Cerebellar nuclear complex (tissue), 1 donor: Measurements from ENCODE around the gene SETBP1.

Source experiments
- DNase-seq, 2 experiments: peaks; one replicate each; lab custom pipeline; 2025; lab: John Stamatoyannopoulos, UW

SETBP1 gene

DNA sequence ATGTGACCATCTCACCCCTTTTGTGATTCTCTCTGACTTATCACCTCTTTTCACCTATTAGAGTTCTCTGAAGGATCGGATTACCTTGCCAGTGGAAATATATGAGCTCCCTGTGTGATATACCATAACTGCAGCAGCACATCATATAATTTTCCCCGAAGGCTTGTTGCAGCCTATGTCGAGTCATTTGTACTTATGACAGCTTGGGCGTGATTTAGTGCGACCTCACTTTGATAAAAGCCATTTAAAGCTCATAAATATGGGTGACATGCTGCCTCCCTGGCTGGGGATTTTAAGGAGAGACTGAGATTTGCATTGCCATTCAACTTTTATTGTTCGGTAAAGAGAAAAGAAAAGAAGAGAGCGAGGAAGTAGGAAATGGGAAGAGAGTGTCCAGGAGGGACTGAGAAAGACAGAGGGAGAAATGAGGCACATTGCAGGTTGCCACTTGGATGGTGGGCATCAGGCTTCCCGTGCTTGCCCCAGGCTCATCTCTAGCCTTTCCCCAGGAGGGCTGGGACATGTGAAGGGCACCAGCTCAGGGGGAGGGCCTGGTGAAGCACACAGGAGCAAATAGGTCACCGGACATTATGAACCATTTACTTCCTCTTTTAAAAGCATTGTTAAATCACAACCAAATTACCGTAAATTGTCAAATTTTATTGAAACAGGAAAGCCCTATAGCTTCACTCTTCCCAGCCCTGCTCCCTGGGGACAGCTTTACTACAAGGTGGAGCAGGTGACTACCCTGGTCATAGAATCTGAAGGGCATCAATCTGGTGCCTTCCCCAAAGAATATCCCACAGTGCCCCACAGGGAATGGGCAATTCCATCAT lies 161.3 kb downstream of the SETBP1 start:
- DNase-seq, result no peak

DNA sequence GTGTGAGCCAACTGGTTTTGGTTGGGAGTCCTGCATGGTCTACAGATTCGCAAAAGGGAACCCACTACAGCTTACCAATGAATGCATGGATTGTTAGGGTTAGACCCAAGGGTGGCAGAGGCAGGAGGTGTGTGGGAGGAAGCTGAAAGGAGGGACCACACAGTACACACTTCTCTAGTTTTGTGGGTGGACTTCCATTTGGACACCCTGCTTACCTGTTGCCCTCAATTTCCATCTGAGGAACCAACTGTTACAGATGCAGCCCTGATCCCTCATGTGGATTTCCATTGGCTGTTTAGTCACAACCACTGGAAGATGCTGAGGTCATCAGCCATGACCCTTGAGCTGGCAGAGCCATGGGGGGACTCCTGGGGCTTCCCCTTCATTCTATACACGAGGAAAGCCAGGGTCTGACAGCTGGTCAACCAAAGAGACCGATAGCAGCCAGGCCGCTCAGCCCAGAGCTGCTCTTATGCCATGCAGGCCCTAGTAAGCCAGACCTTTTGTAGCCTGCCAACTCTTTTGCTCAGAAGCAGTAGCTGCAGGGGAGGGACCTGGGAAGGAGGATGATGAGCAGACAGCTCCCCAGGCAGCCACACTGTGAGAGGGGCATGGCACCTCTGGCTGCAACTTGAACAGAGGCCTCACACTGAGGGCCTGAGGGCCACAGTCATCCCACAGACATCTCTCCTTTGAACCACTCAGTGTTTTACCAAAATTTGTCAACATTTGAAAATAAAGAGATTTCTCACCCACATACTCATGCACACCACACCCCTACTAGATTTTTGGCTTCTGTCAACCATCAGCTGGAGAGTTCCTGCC lies 162.1 kb downstream of the SETBP1 start:
- no peak for DNase-seq

DNA sequence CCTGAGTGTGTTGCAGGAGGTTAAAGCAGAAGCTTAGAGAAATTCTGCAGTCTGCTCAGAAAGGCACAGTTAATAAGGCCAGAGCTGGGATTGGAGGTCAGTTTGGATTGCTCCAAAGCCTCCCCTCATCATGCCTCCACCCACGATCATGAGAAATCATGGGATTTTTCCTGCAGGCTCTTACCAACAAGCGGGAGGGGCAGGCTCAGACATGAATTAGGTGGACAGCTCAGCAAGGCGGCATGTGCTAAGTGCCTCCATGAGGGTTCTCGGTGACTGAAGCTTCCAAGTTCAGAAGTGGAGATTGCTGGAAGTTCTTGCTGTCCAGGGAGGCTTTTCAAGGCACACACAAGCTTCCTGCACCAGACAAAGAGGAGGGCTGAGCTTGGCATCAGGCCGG lies 163.8 kb downstream of the SETBP1 start:
- no peak for DNase-seq

DNA sequence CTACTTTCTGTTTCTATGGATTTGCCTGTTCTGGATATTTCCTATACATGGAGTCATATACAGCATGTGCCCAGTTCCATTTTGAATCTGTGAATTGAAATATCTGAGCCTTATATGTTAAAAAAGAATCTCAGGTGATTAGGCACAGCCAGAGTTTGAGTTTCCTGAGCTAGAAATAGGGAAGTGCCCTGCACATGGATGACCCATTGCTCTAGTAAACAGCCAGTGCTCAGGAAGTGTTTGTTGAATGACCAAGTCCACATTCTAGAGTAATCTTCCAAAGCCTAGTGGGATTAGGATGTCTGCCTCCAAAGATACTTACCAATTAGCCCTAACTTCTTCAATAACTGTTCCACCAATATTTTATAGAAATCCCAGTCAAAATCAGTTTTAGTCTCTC lies 165.8 kb downstream of the SETBP1 start:
- no peak for DNase-seq

DNA sequence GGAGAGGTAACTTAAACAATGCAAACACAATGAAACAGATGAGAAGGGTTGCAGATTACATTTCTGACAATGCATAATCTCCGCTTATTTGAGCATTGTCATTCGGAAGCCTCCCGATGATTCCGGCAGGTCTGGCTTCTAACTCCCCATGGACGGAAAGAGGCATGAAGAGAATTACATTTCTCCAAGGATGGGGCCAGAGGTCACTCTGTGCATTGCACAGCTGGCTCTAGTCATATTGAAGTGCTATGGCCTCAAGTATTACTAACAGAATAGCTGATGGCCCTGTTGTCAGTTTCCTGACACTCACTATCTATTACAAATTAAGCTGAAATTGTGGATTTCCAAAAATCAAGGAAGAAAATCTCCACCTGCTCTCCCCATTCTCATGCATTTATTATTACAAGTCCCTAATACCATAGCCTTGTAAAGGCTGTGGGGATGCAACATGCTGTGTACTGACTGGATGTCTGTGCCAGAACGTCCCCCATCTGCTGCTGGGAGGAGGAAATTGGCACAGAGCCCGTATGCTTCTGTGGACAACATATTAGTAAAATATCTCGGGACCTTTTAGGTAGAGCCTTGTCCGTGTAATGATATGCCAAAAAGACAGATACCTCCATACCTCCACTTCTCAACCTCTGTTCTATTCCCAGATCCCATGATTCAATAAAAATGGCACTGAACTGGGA lies 168.1 kb downstream of the SETBP1 start:
- peak; percentile 2 to 45 for DNase-seq

DNA sequence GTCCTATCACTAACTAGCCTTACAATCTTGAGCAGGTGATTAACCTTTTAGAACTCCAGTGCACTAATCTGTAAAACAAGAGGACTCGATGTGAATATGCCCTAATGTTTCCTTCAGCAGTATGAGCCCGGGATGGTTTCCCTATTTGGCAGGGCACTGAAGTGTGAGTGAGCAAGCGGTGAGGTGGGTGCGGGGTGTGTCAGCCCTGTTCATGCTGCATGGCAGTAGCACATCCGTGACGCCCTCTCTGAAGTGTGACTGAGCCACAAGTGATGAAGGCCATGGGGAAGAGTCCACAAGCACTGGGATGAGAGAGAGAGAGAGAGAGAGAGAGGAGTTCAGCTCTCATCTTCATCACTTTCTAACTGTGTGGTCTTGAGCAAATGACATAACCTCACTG lies 168.7 kb downstream of the SETBP1 start:
- DNase-seq, result no peak

DNA sequence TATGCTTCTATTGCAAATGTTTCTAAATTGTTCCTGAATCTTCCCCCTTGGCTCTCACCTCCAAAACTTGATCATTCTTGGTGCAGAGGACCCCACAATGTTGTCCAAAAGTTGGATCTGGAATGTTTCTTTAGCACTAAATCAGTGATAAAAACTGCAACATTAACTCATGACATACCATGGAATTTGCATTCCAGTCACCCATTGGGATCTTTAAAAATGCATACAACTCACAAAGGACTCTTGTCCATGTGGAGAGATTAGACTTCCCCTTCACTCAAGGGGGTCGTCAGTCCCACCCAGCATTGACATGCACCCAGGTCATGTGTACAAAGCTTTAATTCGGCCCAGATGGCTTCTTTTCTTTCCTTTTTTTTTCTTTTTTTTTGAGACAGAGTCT lies 169.3 kb downstream of the SETBP1 start:
- DNase-seq, result no peak

DNA sequence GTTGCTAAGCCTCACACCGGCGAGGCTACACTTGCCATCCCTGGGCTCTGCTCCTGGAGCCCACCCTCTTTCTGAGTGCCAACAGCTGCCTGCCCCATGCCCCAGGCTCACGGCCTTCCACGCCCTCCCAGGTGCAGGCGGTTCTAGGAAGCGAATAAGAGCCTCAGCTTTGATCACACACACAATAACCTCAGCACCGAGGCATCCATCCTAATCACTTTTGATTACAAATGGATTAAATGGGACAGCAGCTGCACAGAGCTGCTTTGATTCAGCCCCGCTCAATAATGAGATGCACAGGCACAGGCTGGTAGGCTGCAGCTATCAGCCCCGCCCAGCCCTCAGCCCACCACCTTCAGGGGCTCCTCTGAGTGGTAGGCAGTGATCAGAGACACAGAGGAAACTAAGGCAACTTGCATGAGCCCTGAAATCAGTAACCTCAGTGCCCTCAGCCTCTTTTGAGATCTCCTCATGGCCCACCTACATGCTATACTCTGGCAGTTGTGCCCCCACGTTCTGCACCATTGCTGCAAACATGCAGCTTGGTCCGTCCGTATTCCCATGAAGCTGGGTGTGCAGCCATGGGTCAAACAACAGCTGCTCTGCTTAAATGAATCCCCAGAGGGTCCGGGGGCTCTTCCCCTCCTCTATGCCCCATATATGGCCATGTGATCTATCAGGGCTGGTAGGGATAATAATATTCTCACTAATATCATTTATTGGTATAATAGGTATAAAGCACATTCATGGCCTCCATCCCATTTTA lies 171.4 kb downstream of the SETBP1 start:
- no peak for DNase-seq

DNA sequence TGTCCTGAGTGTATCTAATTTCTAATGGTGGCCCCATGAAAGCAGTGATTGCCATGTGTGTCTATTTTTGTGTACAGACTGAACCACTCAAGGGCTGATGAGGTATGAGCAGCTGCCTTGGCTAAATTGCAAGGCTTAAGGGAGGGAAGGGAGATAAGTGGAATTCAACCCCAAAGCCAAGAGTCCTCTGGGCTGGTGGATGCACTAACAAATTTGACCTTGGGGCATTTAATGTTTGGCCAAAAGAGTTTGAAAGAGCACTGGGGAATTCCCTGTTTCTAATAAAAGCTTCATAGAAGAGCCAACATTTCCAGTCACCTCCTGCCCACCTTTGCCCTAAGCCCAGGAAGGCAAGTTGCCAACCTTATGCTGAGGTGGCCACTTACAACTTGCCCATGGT lies 172.1 kb downstream of the SETBP1 start:
- no peak for DNase-seq

DNA sequence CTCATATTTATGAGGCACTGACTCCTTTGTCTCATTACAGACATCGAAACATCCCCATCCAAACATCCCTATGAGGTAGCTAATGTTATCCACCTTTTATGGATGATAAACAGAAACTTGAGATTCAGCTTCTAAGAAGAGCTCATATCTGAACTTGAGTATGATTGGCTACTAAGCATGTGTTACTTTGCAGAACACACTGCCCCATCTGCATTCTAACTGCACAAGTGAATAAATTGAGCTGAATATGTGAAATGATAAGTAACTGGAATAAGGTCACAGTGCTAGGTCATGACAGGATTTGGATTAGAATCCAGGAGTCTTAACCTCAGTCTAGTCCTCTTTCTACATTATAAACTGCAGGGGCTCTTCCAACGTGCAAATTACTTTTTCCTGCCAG lies 172.7 kb downstream of the SETBP1 start:
- no peak for DNase-seq

DNA sequence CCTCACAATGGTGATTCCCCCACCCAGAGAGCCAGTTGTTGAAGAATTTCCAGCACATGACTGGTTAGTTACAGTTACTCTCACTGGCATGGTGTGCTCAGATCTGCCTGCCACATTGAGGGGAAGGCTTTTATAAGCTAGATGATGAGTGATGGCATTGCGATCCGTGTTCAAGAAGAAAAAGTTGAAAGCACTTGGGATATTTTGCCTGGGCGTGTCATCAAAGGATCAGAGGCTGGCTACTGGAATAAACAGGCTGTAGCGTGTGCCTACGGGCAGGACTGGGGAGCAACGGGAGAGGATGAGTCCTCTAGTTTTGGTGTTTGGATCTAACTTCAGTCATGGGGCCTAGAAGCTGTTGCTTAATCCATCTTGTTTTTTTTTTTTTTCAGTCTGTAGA lies 175.0 kb downstream of the SETBP1 start:
- peak in 1 of 2 experiments; percentile 11 for DNase-seq

DNA sequence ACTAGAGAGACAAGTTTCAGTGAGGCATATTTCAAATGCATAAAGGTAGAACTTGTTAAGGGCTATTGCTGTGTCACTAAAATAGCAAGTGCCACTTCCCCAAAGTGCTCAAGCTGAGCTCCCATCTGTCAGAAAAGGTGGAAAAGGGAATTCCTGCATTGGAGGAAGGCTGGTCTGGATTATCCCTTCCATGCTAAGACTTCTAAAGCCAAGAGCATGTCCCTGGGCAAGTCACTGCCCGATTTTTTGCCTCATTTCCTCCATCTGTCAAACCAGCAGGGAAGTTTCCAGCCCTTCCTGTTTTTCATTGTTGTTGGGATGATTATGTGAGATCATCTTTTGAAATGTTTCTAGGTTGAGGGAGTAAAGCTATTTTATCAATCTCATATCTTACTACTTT lies 175.5 kb downstream of the SETBP1 start:
- peak; percentile 88 to 99 for DNase-seq

DNA sequence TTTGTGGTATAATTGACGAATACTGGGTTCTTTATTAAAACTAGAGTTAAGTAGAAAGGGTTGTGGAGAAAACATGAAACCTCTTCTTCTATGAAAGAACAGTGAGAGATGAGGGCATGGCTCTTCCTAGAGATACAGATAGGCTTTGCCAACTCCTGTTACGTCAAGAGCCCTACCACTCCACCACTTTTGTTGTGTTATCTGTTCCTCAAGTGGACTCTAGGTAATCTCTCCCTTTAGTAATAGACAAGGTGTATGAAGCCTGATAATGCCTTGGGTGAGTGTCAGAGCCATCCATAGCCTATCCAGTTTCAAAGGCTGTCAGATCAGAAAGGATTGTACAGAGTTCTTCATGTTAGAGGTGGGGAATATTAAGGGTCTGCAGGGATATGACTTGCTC lies 176.4 kb downstream of the SETBP1 start:
- DNase-seq, result no peak

DNA sequence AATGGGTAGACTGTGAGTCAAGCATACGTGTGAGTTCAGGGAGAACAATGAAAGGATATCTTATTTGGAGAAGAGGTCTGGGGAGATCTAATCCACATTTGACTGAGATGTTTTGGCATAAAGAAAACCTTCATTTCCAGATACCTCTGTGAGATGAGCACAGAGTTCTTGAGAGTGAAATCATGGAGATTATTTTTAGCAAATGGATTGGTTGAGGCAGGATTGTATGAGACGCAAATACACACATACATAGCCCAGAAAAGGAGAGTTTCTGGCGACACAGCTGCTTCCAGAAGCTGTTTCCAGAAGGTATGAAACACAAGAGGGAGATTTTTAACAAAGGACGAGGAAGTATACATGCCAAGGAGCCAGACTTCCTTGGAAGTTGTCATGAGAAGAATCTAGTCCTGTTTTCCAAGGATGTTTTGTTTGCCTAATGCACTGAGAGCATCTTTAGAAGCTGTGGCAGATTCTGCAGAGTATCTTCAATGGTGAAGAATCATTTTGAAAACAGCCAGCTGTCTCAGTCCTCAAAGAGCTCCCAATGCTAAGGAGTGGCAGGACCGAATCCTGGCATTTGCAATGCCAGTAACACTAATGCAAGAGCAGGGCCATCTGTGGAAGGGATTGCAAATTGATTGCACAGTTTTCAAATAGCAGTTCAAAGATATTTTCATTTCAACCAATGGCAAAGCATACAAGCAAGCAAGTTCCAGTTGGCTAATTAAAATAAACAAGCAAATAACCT lies 177.2 kb downstream of the SETBP1 start:
- DNase-seq, result no peak

DNA sequence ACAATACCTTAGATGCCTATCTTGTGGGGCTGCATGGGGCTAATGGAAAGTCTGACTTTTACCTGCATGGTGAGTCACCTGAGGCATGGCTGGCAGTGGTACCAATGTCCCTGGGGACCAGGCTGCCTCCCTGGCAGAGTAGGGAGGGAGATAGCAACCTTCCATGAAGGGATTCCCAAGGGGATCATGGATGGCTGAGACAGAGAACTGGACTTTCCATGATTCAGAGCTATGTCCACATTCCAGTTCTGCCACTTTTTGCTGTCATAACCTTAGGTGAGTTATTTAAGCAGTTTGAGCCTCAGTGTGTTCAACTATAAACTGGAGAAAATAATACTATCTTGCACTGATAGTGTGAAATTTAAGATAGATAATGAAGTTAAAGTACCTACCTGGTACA lies 178.6 kb downstream of the SETBP1 start:
- DNase-seq, result no peak

DNA sequence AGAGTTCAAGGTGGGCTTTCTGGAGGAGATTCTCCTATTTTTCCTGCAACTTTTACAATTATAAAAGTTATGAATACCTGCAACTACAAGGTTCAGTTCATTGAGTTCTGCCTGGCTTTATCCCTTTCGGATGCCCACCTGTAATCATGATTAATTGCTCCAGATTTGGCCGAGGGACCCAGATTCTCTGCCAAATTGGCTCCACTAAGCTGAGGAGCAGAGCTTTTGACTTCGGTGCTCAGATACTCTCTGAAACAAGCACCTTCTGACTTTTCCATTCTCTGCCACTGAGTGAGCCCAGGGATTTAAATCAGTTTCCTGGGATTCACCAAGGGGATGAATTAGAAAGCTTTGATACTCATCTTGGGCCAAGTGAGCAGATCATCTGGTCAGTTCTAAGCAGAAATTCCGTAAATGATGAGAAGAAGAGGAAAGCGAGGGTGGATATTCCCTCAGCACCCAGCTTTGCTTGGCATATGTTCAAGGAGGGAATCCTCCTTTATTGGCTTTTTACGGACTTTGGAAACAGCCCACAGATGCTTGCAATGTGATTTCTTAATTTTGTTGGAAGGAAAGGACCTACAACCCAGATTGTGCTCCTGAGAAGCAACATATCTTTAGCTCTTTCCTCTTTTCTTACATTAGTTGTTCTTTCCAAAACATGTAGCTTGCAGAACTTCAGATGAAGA lies 179.2 kb downstream of the SETBP1 start:
- peak in 1 of 2 experiments; percentile 27 for DNase-seq

DNA sequence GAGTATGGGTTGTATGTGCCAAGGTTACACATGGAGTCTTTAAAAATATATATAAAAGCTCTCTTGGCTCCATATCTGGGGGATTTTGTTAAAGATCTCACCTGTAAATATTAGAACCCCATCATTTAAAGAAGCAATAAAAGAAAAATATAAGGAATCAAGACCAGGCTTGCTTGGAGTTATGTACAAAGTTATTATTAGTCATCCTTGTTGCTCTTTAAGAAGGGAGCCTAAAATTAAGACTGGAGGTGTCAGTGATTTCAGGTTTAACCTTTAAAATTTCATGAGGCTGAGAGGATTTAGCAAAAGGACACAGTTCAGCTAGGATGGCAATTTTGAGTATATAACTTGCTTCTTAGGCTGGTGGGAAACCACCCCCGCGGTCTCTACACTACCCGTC lies 181.4 kb downstream of the SETBP1 start:
- DNase-seq, result no peak

DNA sequence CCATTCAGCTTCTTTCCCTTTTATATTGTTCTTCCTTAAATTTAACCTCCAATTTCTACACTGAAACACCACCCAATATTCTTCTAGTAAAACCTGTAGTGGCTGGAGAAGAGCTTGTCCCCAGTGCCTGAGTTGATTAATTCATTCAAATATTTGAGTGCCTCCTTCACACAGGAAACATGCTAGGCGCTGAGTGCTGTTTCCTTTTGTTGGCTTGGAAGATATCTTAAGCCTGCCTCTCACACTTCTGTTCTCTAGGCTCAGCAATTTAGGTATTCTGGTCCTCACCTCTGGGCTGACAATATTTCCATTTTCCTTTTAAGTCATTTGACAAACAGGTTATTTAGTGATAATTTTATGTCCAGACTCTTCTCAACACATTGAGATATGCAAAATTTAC lies 185.4 kb downstream of the SETBP1 start:
- no peak for DNase-seq

DNA sequence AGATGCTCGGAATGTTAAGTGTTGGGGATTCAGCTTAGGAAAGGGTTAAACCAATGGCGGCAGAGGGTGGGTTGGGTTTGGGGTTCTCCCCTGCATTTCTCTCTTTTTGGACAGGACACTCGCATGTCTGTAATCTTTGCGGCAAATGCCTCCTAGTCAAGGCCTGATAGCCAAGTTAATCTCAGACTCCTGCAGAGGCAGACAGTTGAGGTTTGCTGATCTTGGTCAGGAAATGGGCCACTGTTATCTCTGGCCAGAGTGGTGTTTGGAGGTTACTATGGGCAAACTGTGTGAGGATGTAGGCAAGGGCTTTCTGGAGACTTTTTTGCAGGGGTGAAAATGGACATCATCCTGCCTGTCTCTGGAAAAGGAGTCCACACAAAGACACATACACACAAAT lies 188.8 kb downstream of the SETBP1 start:
- DNase-seq, result no peak

DNA sequence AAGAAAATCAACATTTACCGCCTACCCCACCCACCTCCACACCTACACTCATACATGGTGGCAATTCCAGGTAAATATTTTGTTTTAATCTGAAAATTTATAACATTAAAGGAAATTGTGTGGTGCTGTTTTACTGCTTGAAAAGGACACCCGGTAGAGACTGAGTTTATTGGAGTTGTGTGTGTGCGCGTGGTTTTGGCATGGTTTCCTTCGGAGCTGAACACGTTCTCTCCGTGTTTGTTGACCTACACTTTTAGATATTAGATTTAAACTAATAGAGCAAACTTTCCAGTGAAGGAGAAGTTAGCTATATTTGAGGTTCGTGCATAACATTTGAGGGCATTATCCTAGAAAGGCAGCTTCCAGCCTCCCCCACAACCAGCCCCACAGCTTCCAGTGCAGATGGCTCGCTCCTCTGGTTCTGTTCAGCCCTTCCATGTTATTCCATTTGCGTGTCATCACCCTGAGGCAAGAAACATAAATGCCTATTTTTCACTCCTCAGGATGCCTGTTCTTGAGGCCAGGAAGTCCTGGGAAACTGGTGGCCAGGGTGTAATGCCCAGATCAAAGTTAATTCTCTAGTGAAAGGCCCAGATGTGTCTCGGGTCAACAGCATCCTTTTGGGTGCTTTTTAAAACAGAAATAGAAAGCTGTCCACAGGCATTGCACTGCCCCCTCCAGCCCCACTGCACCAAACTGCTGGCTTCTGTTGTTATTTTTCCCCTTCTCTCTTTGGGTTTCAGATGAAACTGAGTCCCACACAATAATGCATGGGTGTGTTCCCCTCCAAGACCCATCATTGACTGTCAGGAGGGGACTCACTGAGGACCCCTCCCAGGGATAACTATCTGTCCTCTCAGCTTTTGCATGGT lies 190.2 kb downstream of the SETBP1 start:
- no peak for DNase-seq
